Choroid plexus epithelial cell (primary cell): Measurements from ENCODE around the gene TAAR1.
"Not testable (repeated sequence)": the region's sequence is repeated elsewhere in the genome, so short reads cannot be mapped to it uniquely, and the experiment has no call there.

ENCODE experiments used
- DNase-seq: peaks from one replicate; pipeline ENCODE4 v3.0.0-alpha.2; 2010; ENCODE audit warnings: low read depth
- H3K4me3 ChIP-seq: 2 replicates; pipeline ENCODE4 v1.5.1; 2011; ENCODE audit warnings: low read depth, mild to moderate bottlenecking, control low read depth, low read length, moderate library complexity
- TF ChIP-seq, protein P1 (sequence below): conservative IDR thresholded peaks from 2 replicates; pipeline ENCODE4 v1.5.1; 2011; ENCODE audit warnings: low read depth, mild to moderate bottlenecking, control low read depth, inconsistent platforms, low read length, moderate library complexity

Gene TAAR1, protein sequence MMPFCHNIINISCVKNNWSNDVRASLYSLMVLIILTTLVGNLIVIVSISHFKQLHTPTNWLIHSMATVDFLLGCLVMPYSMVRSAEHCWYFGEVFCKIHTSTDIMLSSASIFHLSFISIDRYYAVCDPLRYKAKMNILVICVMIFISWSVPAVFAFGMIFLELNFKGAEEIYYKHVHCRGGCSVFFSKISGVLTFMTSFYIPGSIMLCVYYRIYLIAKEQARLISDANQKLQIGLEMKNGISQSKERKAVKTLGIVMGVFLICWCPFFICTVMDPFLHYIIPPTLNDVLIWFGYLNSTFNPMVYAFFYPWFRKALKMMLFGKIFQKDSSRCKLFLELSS

DNA sequence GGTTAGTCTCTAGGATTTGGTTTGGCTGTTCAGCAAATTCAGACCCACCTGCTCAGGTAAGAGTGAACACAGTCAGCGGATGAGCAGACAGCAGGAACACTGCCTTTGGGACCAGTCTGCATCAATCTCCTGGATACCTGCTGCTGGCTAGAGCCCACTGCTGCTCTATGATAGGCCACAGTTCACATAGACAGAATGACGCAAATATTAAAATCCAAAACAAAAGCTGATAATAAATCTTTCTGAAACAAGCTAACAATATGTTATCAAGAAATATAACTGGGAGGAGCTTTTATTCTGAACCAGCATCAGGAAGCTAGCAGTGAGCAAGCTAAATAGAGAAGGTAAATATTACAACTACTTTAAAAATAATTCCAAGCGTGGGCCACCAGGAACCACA lies at the start of gene TAAR1:
TAAR1 (minus strand) TSS at position 101 of the 400 bp plus-strand sequence. CDS start 13,179 bp downstream, outside the sequence.
- no peak within 1 kb of the TSS for H3K4me3 ChIP-seq
- DNase-seq: no peak
- TF ChIP-seq, protein P1, sequence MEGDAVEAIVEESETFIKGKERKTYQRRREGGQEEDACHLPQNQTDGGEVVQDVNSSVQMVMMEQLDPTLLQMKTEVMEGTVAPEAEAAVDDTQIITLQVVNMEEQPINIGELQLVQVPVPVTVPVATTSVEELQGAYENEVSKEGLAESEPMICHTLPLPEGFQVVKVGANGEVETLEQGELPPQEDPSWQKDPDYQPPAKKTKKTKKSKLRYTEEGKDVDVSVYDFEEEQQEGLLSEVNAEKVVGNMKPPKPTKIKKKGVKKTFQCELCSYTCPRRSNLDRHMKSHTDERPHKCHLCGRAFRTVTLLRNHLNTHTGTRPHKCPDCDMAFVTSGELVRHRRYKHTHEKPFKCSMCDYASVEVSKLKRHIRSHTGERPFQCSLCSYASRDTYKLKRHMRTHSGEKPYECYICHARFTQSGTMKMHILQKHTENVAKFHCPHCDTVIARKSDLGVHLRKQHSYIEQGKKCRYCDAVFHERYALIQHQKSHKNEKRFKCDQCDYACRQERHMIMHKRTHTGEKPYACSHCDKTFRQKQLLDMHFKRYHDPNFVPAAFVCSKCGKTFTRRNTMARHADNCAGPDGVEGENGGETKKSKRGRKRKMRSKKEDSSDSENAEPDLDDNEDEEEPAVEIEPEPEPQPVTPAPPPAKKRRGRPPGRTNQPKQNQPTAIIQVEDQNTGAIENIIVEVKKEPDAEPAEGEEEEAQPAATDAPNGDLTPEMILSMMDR: no peak

DNA sequence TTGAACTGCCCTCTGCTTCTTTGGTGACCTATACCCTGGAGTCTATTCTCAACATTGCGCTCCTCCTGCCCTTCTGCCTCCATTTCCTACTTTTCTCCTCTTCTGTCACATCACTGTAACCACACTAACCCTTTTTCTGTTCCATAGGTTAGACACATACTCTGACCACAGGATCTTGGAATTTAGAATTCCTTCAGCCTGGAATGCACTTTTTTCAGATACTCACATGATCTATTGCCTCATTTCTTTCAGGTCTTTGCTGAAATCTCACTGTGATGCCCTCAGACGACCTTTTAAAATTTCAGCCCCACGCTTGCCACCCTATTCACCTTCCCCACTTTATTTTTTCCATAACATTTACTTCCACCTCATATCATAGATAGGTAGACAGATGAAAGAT lies 49.8 kb upstream of the TAAR1 start:
- TF ChIP-seq, protein P1: no peak
- no peak for DNase-seq
- no peak overlapping the region for H3K4me3 ChIP-seq

DNA sequence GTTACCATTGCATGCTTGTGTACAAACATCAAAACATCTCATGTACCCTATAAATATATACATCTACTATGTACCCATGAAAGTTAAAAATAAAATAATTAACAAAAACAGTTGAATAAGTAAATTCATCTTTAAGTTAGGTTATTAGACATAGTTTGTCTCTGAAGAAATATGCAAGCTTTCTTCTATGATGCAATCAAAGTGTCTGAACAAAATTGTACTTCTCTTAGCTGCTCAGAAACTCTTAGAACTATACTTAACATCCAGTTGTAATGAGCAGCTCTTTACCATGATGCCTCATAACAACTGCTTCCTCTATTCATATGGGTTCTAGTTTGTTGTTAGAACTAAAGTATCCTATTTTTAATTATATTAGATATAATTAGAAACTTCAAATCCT lies 49.0 kb upstream of the TAAR1 start:
- no peak for DNase-seq
- TF ChIP-seq, protein P1: no peak
- no peak overlapping the region for H3K4me3 ChIP-seq

DNA sequence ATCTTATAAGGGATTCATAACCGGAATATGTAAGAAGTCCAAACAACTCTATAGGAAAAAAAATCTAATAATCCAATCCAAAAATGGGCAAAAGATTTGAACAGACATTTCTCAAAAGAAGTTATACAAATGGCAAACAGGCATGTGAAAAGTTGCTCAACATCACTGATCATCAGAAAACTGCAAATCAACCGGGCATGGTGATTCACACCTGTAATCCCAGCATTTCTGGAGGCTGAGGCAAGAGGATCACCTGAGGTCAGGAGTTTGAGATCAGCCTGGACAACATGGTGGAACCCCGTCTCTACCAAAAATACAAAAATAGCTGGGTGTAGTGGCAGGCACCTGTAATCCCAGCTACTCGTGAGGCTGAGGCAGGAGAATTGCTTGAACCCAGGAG lies 47.8 kb upstream of the TAAR1 start:
- not testable (repeated sequence) for H3K4me3 ChIP-seq, DNase-seq

DNA sequence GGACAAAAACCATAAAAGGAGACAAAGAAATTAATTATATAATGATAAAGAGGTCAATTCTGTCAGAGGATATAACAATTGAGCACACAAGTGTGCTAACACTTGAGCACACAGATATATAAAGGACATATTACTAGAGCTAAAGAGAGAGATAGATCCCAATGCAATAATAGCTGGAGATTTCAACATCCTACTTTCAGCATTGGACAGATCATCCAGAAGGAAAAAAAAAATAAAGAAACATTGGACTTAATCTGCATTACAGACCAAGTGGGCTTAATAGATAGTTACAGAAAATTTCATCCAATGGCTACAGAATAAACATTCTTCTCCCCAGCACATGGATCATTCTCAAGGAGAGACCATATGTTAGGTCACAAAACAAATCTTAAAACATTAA lies 45.0 kb upstream of the TAAR1 start:
- TF ChIP-seq, protein P1: no peak
- DNase-seq: peak; percentile 18
- no peak overlapping the region for H3K4me3 ChIP-seq

DNA sequence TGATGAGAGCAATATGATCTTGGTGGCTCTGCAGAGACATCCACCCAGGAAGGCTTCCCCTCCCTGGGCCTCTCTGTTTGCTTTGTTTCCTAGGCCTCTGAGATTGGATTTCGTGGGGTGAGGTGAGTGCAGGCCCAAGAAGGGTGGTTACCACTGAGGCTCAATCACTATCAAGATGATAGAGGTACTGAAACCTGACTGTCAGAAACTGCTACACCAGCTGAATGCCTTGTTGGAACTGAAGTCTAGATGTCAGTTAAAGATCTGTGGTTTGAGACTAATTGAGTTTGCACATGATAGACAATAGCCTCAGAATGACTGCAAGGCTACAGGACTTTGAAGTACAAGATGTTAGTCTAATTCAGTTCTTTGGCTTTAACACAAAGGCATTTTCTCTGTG lies 39.6 kb upstream of the TAAR1 start:
- no peak for DNase-seq

DNA sequence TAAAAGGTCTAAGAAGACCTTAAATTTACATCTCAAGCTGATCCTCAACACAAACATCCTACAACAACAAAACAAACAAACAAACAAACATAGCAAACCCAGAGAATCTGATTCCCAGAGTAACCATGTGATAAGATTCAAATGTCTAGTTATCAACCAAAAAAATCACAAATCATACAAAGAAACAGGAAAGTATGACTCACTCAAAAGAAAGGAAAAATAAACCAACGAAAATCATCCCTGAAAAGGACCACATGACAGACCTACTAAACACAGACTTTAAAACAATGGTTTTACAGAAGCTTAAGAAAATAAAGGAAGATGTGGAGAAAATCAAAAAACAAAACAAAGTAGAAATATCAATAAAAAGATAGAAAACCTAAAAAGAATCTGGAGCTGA lies 36.8 kb upstream of the TAAR1 start:
- DNase-seq: peak; percentile 28
- TF ChIP-seq, protein P1: no peak
- no peak overlapping the region for H3K4me3 ChIP-seq

More for the DNA sequence above, 39.6 kb upstream of the TAAR1 start:
- TF ChIP-seq, protein P1: no peak
- no peak overlapping the region for H3K4me3 ChIP-seq
